NCI-H1092 treated with DMSO at 0.1 percent for 48 hours (cell line): Measurements from ENCODE around the gene NRG3.
"Not testable (repeated sequence)": the region's sequence is repeated elsewhere in the genome, so short reads cannot be mapped to it uniquely, and the experiment has no call there.

Experiments
- DNase-seq: peaks from one replicate; lab custom pipeline; 2025; lab: John Stamatoyannopoulos, UW

NRG3 gene

GRCh38 chr10:82576093-82576492 is 701.1 kb downstream of the NRG3 start:
- DNase-seq, result no peak

- DNase-seq, result no peak
Measured at GRCh38 chr10:82581940-82582339, 706.9 kb downstream of the NRG3 start.

GRCh38 chr10:82591421-82591820 is 716.4 kb downstream of the NRG3 start:
- DNase-seq, result no peak

GRCh38 chr10:82597840-82598239 is 722.8 kb downstream of the NRG3 start:
- no peak for DNase-seq

GRCh38 chr10:82609845-82610244 is 734.9 kb downstream of the NRG3 start:
- DNase-seq, result no peak

- no peak for DNase-seq
Measured at GRCh38 chr10:82618007-82618406, 743.0 kb downstream of the NRG3 start.

GRCh38 chr10:82621680-82622079 is 746.7 kb downstream of the NRG3 start:
- DNase-seq, result no peak

GRCh38 chr10:82622479-82622878 is 747.5 kb downstream of the NRG3 start:
- DNase-seq, result no peak

GRCh38 chr10:82625512-82626189 is 750.7 kb downstream of the NRG3 start:
- no peak for DNase-seq

- DNase-seq, result no peak
Measured at GRCh38 chr10:82628373-82628772, 753.4 kb downstream of the NRG3 start.

- DNase-seq, result no peak
Measured at GRCh38 chr10:82643076-82643475, 768.1 kb downstream of the NRG3 start.

GRCh38 chr10:82643601-82644000 is 768.6 kb downstream of the NRG3 start:
- no peak for DNase-seq

GRCh38 chr10:82645221-82645620 is 770.2 kb downstream of the NRG3 start:
- no peak for DNase-seq

GRCh38 chr10:82653244-82654155 is 778.5 kb downstream of the NRG3 start:
- no peak for DNase-seq

GRCh38 chr10:82660205-82660604 is 785.2 kb downstream of the NRG3 start:
- DNase-seq, result no peak

GRCh38 chr10:82660986-82661385 is 786.0 kb downstream of the NRG3 start:
- no peak for DNase-seq

GRCh38 chr10:82661701-82662100 is 786.7 kb downstream of the NRG3 start:
- no peak for DNase-seq

- no peak for DNase-seq
Measured at GRCh38 chr10:82668221-82668895, 793.4 kb downstream of the NRG3 start.

GRCh38 chr10:82674036-82674435 is 799.0 kb downstream of the NRG3 start:
- no peak for DNase-seq

GRCh38 chr10:82677932-82678331 is 802.9 kb downstream of the NRG3 start:
- not testable (repeated sequence) for DNase-seq

- DNase-seq, result not testable (repeated sequence)
Measured at GRCh38 chr10:82678451-82678850, 803.5 kb downstream of the NRG3 start.

GRCh38 chr10:82680608-82681007 is 805.6 kb downstream of the NRG3 start:
- no peak for DNase-seq

GRCh38 chr10:82683945-82684344 is 809.0 kb downstream of the NRG3 start:
- DNase-seq, result no peak
